ENCODE data around the gene TPST1. TPM values are rescaled to one million over a fixed set of nuclear protein-coding genes. Genes with fewer than 3 reads are reported as not detected.

Gene TPST1
- total and polyA plus RNA-seq, 9 of the 15 experiments (the other 6 are each of a cell fraction or from before 2014, with no cell fraction given): 0.15 to 2.2 (median 0.53) TPM

DNA sequence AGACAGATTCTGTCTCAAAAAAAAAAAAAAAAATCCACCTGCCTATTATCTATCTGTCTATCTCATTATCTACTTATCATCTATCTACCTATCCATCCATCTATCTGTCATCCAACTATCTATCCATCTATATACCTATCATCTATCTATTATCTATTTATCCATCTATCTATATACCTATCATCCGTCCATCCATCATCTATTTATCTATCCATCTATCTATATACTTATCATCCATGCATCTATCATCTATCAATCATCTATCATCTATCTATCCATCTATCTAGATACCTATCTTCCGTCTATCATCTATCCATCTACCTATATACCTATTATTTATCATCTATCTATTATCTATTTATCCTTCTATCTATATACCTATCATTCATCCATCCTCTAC, 16.5 kb upstream of the TPST1 start (continued):
- TF ChIP-seq, protein P1, sequence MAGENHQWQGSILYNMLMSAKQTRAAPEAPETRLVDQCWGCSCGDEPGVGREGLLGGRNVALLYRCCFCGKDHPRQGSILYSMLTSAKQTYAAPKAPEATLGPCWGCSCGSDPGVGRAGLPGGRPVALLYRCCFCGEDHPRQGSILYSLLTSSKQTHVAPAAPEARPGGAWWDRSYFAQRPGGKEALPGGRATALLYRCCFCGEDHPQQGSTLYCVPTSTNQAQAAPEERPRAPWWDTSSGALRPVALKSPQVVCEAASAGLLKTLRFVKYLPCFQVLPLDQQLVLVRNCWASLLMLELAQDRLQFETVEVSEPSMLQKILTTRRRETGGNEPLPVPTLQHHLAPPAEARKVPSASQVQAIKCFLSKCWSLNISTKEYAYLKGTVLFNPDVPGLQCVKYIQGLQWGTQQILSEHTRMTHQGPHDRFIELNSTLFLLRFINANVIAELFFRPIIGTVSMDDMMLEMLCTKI (IDR thresholded peaks at IDR 0.05; ENCODE audit: partially characterized antibody): no peak
- TF ChIP-seq, protein P2, sequence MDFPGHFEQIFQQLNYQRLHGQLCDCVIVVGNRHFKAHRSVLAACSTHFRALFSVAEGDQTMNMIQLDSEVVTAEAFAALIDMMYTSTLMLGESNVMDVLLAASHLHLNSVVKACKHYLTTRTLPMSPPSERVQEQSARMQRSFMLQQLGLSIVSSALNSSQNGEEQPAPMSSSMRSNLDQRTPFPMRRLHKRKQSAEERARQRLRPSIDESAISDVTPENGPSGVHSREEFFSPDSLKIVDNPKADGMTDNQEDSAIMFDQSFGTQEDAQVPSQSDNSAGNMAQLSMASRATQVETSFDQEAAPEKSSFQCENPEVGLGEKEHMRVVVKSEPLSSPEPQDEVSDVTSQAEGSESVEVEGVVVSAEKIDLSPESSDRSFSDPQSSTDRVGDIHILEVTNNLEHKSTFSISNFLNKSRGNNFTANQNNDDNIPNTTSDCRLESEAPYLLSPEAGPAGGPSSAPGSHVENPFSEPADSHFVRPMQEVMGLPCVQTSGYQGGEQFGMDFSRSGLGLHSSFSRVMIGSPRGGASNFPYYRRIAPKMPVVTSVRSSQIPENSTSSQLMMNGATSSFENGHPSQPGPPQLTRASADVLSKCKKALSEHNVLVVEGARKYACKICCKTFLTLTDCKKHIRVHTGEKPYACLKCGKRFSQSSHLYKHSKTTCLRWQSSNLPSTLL (IDR thresholded peaks at IDR 0.05): no peak

DNA sequence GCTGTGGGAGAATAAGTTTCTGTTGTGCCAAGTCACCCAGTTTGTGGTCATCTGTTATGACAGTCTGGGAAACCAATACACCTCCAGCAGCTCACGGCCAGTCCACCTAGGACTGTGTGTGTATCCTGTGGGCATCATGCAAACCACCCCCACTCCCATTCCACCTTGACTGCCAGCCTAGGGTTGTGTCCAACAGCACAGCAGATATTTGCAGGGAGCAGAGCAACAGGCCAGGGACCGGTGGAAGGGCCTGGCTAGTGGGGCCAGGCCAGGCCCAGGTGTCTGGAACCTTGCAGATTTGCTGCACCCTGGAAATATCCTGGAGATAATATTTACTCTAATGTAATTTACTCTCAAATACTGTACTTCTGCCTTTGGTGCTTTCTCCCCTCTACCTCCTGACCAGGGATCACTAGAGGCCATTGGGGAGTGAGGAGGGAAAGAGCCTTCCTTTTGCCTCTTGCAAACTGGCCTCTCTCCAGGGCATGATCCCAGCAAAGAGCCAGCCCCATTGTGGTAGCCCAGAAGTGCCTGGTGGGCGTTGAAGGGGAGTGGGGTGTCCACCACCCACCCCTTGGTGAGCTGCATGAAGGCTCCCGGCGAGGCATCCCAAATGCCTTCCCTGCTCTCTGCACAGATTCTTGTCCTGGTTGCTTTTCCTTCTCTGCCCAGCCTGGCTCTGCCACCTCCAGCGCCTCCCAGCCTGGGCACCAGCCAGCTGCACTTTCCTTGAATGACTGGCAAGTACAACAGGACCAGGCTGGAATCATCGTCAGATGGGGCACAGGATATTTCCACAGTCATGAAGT, 15.2 kb upstream of the TPST1 start:
- BruUV-seq (replicated peaks): no TSS peak
- 0% methylated on average over 7 of the region's 7 CpGs for WGBS (ENCODE audit: insufficient coverage, low coverage, missing lambda C conversion rate)
- no peaks in the 10 kb centered on the region for H4K20me1 ChIP-seq (replicated peaks; ENCODE audit: control insufficient read depth, insufficient read depth, low read length)
- no peaks in the 10 kb centered on the region for H3K36me3 ChIP-seq (ENCODE audit: control insufficient read depth, insufficient read depth, low read length)
- peaks cover 8 to 22% of the 10 kb centered on the region in 2 experiments; a peak in 4 of 5 replicates for H3K27me3 ChIP-seq (ENCODE audit: control insufficient read depth in 2 of 2, insufficient read depth in 2 of 2, low read length in 2 of 2)
- no peaks in the 10 kb centered on the region for H3K9me1 ChIP-seq (ENCODE audit: control insufficient read depth, insufficient read depth, low read length)
- no peaks in the 10 kb centered on the region for H3K4me1 ChIP-seq (replicated peaks in 1 of 2; ENCODE audit: control insufficient read depth in 2 of 2, insufficient read depth in 2 of 2, low read length in 2 of 2)
- ChIA-PET CTCF (ENCODE audit: low intra/inter-chr PET ratio) (no interaction called here), POLR2A (no interaction called here)
- H3K9me3 ChIP-seq (replicated peaks; ENCODE audit: control insufficient read depth, insufficient read depth, low read depth, low read length): peaks cover 3% of the 10 kb centered on the region; the same call in 1 of the 2 replicates
- no peaks in the 10 kb centered on the region for H3K79me2 ChIP-seq (ENCODE audit: control insufficient read depth, insufficient read depth, low read length)
- intact Hi-C loops (cut with micrococcal nuclease) (no loop called here), in situ Hi-C loops (cut with MboI) (no loop called here)
- H2AFZ ChIP-seq (ENCODE audit: low read depth, low read length): no peak overlapping the region
- H3K27ac ChIP-seq (ENCODE audit: extremely low read depth, low read depth, low read length): no peak overlapping the region
- H3K4me2 ChIP-seq (ENCODE audit: insufficient read depth, low read length): no peak overlapping the region
- DNase-seq (ENCODE audit: extremely low read depth in 1 of 4, low spot score in 3 of 4) (no peak), ATAC-seq (no peak; the same call in 2 of the 3 replicates), FAIRE-seq (no peak)
- no peak overlapping the region for H3K9ac ChIP-seq (ENCODE audit: insufficient read depth in 1 of 2, low read depth in 2 of 2, low read length in 2 of 2)
- no peak overlapping the region for H3K4me3 ChIP-seq
- TF ChIP-seq TCF7L2 (IDR thresholded peaks at IDR 0.05; ENCODE audit: low read depth, low read length) (no peak), EHMT2 (IDR thresholded peaks at IDR 0.05) (no peak), HMGN3 (IDR thresholded peaks at IDR 0.05; ENCODE audit: borderline replicate concordance, extremely low read depth, insufficient read length, low read depth, low read length) (no peak), ZNF3 (CRISPR knock-in tag; IDR thresholded peaks at IDR 0.05) (no peak), ZEB2 (IDR thresholded peaks at IDR 0.05) (no peak), ZNF551 (CRISPR knock-in tag; IDR thresholded peaks at IDR 0.05) (no peak)
- TF ChIP-seq, protein P3, sequence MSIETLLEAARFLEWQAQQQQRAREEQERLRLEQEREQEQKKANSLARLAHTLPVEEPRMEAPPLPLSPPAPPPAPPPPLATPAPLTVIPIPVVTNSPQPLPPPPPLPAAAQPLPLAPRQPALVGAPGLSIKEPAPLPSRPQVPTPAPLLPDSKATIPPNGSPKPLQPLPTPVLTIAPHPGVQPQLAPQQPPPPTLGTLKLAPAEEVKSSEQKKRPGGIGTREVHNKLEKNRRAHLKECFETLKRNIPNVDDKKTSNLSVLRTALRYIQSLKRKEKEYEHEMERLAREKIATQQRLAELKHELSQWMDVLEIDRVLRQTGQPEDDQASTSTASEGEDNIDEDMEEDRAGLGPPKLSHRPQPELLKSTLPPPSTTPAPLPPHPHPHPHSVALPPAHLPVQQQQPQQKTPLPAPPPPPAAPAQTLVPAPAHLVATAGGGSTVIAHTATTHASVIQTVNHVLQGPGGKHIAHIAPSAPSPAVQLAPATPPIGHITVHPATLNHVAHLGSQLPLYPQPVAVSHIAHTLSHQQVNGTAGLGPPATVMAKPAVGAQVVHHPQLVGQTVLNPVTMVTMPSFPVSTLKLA (conservative IDR thresholded peaks at IDR 0.05): no peak
- TF ChIP-seq, protein P4, sequence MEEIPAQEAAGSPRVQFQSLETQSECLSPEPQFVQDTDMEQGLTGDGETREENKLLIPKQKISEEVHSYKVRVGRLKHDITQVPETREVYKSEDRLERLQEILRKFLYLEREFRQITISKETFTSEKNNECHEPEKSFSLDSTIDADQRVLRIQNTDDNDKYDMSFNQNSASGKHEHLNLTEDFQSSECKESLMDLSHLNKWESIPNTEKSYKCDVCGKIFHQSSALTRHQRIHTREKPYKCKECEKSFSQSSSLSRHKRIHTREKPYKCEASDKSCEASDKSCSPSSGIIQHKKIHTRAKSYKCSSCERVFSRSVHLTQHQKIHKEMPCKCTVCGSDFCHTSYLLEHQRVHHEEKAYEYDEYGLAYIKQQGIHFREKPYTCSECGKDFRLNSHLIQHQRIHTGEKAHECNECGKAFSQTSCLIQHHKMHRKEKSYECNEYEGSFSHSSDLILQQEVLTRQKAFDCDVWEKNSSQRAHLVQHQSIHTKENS (CRISPR knock-in tag; IDR thresholded peaks at IDR 0.05): no peak

Measured in K562 (cell line).